HEK293T (cell line): ENCODE data around the gene ARID1B.

Experiments
- CTCF ChIA-PET: fragments of 350-600 bp; formaldehyde crosslinking; extraction: SDS; loops from one replicate; lab custom pipeline; 2021; ENCODE audit warnings: antibody characterized with exemption, inconsistent platforms; lab: Yijun Ruan, JAX
- POLR2A ChIA-PET: fragments of 350-600 bp; formaldehyde crosslinking; extraction: SDS; loops from one replicate; lab custom pipeline; 2020; ENCODE audit warnings: antibody characterized with exemption, inconsistent platforms; lab: Yijun Ruan, JAX
- DNase-seq: peaks from one replicate; pipeline ENCODE4 v3.0.0; 2012; ENCODE audit warnings: mixed read lengths; ENCODE audit errors: extremely low spot score
- ARNT ChIP-seq: fragments of 450-650 bp; IDR thresholded peaks from 2 replicates; pipeline ENCODE4 v1.6.1; 2017; ENCODE audit warnings: mild to moderate bottlenecking
- BHLHE40 ChIP-seq: fragments of 450-650 bp; IDR thresholded peaks from 2 replicates; pipeline ENCODE4 v1.6.1; 2016; ENCODE audit warnings: mild to moderate bottlenecking, moderate library complexity, borderline replicate concordance
- CTBP1 ChIP-seq: fragments of 450-650 bp; IDR thresholded peaks from 2 replicates; pipeline ENCODE4 v1.6.1; 2016; ENCODE audit warnings: borderline replicate concordance
- ELF4 ChIP-seq: fragments of 450-650 bp; IDR thresholded peaks from 2 replicates; pipeline ENCODE4 v1.6.1; 2017; ENCODE audit warnings: antibody characterized with exemption
- FOXA1 ChIP-seq: fragments of 450-650 bp; IDR thresholded peaks from 2 replicates; pipeline ENCODE4 v1.6.1; 2016; ENCODE audit warnings: mild to moderate bottlenecking
- FOXK2 ChIP-seq: fragments of 450-650 bp; IDR thresholded peaks from 2 replicates; pipeline ENCODE4 v1.6.1; 2016; ENCODE audit warnings: mild to moderate bottlenecking
- FOXM1 ChIP-seq: fragments of 450-650 bp; IDR thresholded peaks from 2 replicates; pipeline ENCODE4 v1.6.1; 2017; ENCODE audit warnings: mild to moderate bottlenecking, borderline replicate concordance
- HDGF ChIP-seq: fragments of 450-650 bp; IDR thresholded peaks from 2 replicates; pipeline ENCODE4 v1.6.1; 2017; ENCODE audit warnings: antibody characterized with exemption, borderline replicate concordance
- L3MBTL2 ChIP-seq: fragments of 450-650 bp; conservative IDR thresholded peaks from 2 replicates; pipeline ENCODE4 v1.6.1; 2016; ENCODE audit warnings: mild to moderate bottlenecking
- LEF1 ChIP-seq: fragments of 450-650 bp; IDR thresholded peaks from 2 replicates; pipeline ENCODE4 v1.6.1; 2017; ENCODE audit warnings: mild to moderate bottlenecking, borderline replicate concordance
- NFRKB ChIP-seq: fragments of 450-650 bp; IDR thresholded peaks from 2 replicates; pipeline ENCODE4 v1.6.1; 2016; ENCODE audit warnings: mild to moderate bottlenecking, moderate library complexity
- SP1 ChIP-seq: fragments of 450-650 bp; IDR thresholded peaks from 2 replicates; pipeline ENCODE4 v1.6.1; 2017
- SUZ12 ChIP-seq: fragments of 450-650 bp; IDR thresholded peaks from 2 replicates; pipeline ENCODE4 v1.6.1; 2016; ENCODE audit warnings: mild to moderate bottlenecking
- TARDBP ChIP-seq: fragments of 450-650 bp; IDR thresholded peaks from 2 replicates; pipeline ENCODE4 v1.6.1; 2016
- ZNF384 ChIP-seq: fragments of 450-650 bp; IDR thresholded peaks from 2 replicates; pipeline ENCODE4 v1.6.1; 2016
- TF ChIP-seq, protein P1 (sequence below): fragments of 450-650 bp; IDR thresholded peaks from 2 replicates; pipeline ENCODE4 v1.6.1; 2016

ARID1B gene

DNA sequence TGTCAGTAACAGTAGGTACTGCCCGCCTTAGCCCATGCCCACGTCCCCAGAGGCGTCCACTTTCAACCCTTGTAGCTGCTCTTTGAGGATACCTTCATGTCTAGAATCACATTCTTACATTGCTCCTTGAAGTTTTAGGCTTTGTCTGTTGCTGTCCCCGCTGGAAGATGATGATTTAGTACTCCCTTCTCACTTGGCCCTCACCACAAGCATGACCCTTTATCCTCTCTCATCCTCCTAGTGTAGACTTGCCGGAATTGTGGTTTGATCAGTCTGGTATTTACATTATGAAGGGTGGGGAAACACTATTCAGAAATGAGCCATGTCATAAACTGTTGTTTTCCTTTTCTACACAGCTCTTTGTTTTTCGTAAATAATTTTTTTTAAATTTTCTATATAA, 87.4 kb downstream of the ARID1B start:
- CTCF ChIA-PET, result no interaction called here
- POLR2A ChIA-PET, result interaction anchor here (0.9 to 1.2 kb wide), 2 partner anchors 11 to 86 kb away, joined by 3 to 4 read pairs; no protein-coding TSS in a partner anchor
- DNase-seq, result no peak
- TF ChIP-seq CTBP1, result no peak
- no peak for TF ChIP-seq LEF1
- no peak for TF ChIP-seq SP1
- TF ChIP-seq, protein P1, sequence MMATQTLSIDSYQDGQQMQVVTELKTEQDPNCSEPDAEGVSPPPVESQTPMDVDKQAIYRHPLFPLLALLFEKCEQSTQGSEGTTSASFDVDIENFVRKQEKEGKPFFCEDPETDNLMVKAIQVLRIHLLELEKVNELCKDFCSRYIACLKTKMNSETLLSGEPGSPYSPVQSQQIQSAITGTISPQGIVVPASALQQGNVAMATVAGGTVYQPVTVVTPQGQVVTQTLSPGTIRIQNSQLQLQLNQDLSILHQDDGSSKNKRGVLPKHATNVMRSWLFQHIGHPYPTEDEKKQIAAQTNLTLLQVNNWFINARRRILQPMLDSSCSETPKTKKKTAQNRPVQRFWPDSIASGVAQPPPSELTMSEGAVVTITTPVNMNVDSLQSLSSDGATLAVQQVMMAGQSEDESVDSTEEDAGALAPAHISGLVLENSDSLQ, result no peak
- TF ChIP-seq FOXK2, result no peak
- no peak for TF ChIP-seq ARNT
- no peak for TF ChIP-seq TARDBP
- TF ChIP-seq NFRKB, result no peak
- no peak for TF ChIP-seq SUZ12
- TF ChIP-seq ZNF384, result no peak
- no peak for TF ChIP-seq FOXA1
- TF ChIP-seq HDGF, result no peak

DNA sequence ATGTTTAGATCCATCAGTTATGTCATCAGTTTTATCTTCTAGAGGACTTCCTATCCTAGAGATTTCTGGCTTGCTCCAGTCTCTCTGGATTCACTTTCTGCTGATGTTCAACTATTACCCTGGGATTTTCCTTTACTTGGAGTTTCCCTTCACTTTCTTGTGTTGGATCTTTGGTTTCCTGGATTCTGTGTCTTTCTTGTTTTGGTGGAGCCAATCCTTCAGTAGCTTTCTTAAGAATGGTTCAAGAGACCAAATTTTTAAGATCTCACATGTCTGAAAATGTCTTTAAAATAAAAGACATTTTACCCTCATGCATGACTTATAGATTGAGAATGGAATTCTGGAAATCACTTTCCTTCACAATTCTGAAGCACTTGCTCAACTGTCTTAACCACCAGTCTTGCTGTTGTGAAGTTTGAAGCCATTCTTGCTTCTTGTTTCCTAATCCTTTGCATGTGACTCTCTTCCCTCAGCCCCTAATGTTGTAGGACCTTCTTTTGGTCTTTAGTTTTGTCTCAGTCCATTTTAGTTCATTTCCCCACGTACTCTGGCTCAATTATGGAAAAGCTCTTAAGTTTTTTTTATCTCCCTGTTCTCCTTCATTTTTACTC, 87.9 kb downstream of the ARID1B start:
- DNase-seq, result no peak
- POLR2A ChIA-PET, result interaction anchor here (0.9 kb wide), 1 partner anchor 86 kb away, joined by 3 read pairs; no protein-coding TSS in a partner anchor
- no peak for TF ChIP-seq FOXA1
- TF ChIP-seq ZNF384, result no peak
- no peak for TF ChIP-seq SP1
- TF ChIP-seq L3MBTL2, result no peak
- no peak for TF ChIP-seq CTBP1
- TF ChIP-seq, protein P1, result no peak
- no peak for TF ChIP-seq ARNT
- no peak for TF ChIP-seq NFRKB
- no peak for TF ChIP-seq TARDBP
- no peak for TF ChIP-seq SUZ12
- TF ChIP-seq LEF1, result no peak
- no peak for TF ChIP-seq ELF4
- TF ChIP-seq FOXM1, result no peak
- TF ChIP-seq BHLHE40, result no peak
- TF ChIP-seq FOXK2, result no peak
- no peak for TF ChIP-seq HDGF
- CTCF ChIA-PET, result no interaction called here

DNA sequence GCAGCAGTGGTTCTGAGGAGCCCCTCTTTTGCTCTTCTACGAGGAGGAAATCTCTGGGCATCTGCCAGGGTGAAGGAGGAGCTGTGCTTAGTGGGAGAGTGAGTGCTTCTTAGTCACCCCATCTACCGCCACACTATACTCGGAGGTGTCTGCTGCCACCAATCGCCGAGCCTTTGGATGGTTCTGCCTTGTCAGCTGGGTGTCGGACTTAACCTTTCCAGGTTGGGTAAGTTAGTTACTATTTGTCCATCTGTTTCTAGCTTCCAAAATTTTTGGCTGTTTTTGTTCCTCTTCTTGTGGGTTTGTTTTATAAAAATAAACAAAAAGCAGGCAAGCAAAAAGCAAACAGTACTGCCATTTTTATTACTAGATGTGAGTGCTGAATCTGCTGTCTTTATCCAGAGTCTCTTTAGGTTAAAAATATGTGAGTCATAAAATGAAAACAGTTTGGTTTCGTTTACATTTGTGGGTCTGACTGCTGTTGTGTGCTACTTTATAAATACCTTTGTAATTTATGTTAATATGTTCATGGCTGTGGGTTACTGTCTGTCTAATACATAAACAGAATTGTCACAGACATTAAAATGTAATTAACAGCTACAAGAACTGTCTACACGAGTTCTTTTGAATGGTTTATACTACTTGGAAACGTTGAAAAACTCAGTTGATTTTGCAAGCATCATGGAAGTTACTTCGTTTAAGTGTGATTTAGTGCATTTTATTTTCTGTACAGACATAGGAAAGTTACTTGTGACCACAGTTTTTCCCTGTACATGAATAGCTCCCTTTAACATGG, 89.2 kb downstream of the ARID1B start:
- ChIA-PET POLR2A (interaction anchor here (1.1 kb wide), 1 partner anchor 18 kb away, joined by 3 read pairs; no protein-coding TSS in a partner anchor), CTCF (interaction anchor here (0.6 to 0.9 kb wide), 3 partner anchors 9 to 209 kb away, joined by 3 to 6 read pairs (median 3); no protein-coding TSS in a partner anchor)
- no peak for DNase-seq
- no peak for TF ChIP-seq CTBP1
- no peak for TF ChIP-seq HDGF
- no peak for TF ChIP-seq TARDBP
- TF ChIP-seq ELF4, result no peak
- TF ChIP-seq FOXA1, result no peak
- TF ChIP-seq, protein P1, result no peak
- TF ChIP-seq ZNF384, result no peak
- TF ChIP-seq SUZ12, result no peak
- no peak for TF ChIP-seq NFRKB
- no peak for TF ChIP-seq FOXM1
- TF ChIP-seq LEF1, result no peak
- no peak for TF ChIP-seq BHLHE40
- no peak for TF ChIP-seq L3MBTL2
- no peak for TF ChIP-seq ARNT
- no peak for TF ChIP-seq FOXK2
- TF ChIP-seq SP1, result no peak

DNA sequence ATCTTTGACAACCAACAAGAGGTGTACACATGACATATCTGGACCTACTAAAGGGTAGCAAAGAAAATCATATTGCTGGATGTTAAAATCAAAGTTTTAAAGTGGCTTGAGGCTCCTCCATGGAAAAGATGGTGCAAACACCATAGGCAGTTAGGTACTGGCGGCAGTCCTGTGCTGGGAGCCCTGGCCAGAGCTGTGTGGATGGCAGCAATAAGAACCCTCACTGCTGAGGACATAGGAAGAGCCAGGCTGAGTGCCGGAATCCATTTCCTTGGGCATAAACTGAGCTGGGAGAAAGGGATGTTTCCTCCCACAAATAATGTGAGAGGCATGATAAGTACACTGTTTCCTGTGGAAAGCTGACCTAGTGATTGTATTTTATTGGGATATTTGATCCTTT, 89.9 kb downstream of the ARID1B start:
- no peak for TF ChIP-seq NFRKB
- no peak for TF ChIP-seq HDGF
- TF ChIP-seq FOXK2, result no peak
- TF ChIP-seq FOXM1, result no peak
- no peak for TF ChIP-seq ARNT
- no peak for TF ChIP-seq TARDBP
- TF ChIP-seq L3MBTL2, result no peak
- no peak for TF ChIP-seq LEF1
- TF ChIP-seq, protein P1, result no peak
- TF ChIP-seq CTBP1, result no peak
- no peak for TF ChIP-seq ZNF384
- TF ChIP-seq SP1, result no peak
- no peak for TF ChIP-seq SUZ12
- TF ChIP-seq FOXA1, result no peak
- no peak for TF ChIP-seq BHLHE40
- no peak for TF ChIP-seq ELF4
- POLR2A ChIA-PET, result interaction anchor here (1.1 kb wide), 1 partner anchor 19 kb away, joined by 3 read pairs; no protein-coding TSS in a partner anchor
- DNase-seq, result no peak
- CTCF ChIA-PET, result interaction anchor here (0.6 kb wide), 2 partner anchors 87 to 210 kb away, joined by 3 to 6 read pairs; no protein-coding TSS in a partner anchor

DNA sequence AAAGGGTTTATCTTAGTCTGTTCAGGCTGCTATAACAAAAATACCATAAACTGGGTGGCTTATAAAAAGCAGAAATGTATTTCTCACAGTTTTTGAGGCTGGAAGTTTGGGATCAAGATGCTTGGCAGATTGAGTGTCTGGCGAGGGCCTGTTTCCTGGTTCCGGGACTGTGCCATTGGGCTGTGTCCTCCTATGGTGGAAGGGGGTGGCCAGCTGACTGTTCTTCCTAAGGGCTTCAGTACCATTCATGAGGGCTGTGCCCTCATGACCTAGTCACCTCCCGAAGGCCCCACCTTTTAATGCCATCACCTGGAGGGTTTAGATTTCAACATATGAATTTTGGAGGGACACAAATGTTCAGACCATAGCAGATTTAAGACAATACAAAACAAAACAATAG, 91.2 kb downstream of the ARID1B start:
- TF ChIP-seq ARNT (no peak), FOXK2 (no peak), CTBP1 (no peak), ELF4 (no peak), L3MBTL2 (no peak), SP1 (no peak)
- no peak for DNase-seq
- ChIA-PET POLR2A (no interaction called here), CTCF (no interaction called here)
